Ishikawa (cell line): ENCODE data around the gene TNFRSF9.

ENCODE experiments used
- CEBPB ChIP-seq: IDR thresholded peaks from 2 replicates; pipeline ENCODE4 v1.6.1; 2012
- CREB1 ChIP-seq: IDR thresholded peaks from 2 replicates; pipeline ENCODE4 v1.6.1; 2012; ENCODE audit warnings: low read depth
- EGR1 ChIP-seq: IDR thresholded peaks from 2 replicates; pipeline ENCODE4 v1.6.1; 2012
- EP300 ChIP-seq: IDR thresholded peaks from 2 replicates; pipeline ENCODE4 v1.6.1; 2012; ENCODE audit warnings: borderline replicate concordance
- FOXM1 ChIP-seq: IDR thresholded peaks from 2 replicates; pipeline ENCODE4 v1.6.1; 2012; ENCODE audit warnings: low read depth, borderline replicate concordance
- NFIC ChIP-seq: IDR thresholded peaks from 2 replicates; pipeline ENCODE4 v1.6.1; 2012
- RAD21 ChIP-seq: IDR thresholded peaks from 2 replicates; pipeline ENCODE4 v1.6.1; 2012; ENCODE audit warnings: low read depth
- TAF1 ChIP-seq: IDR thresholded peaks from 2 replicates; pipeline ENCODE4 v1.6.1; 2012; ENCODE audit warnings: low read depth, mild to moderate bottlenecking
- TCF12 ChIP-seq: IDR thresholded peaks from 2 replicates; pipeline ENCODE4 v1.6.1; 2012; ENCODE audit warnings: low read depth
- TEAD4 ChIP-seq: IDR thresholded peaks from 2 replicates; pipeline ENCODE4 v1.6.1; 2012
- YY1 ChIP-seq: IDR thresholded peaks from 2 replicates; pipeline ENCODE4 v1.6.1; 2012; ENCODE audit warnings: low read depth
- ZBTB7A ChIP-seq: IDR thresholded peaks from 2 replicates; pipeline ENCODE4 v1.6.1; 2012; ENCODE audit warnings: low read depth
- TF ChIP-seq, protein P1 (sequence below): IDR thresholded peaks from 2 replicates; pipeline ENCODE4 v1.6.1; 2012
- TF ChIP-seq, protein P2 (sequence below): IDR thresholded peaks from 2 replicates; pipeline ENCODE4 v1.6.1; 2012; ENCODE audit warnings: low read depth, mild to moderate bottlenecking
- TF ChIP-seq, protein P3 (sequence below): IDR thresholded peaks from 2 replicates; pipeline ENCODE4 v1.6.1; 2012

Gene TNFRSF9

DNA sequence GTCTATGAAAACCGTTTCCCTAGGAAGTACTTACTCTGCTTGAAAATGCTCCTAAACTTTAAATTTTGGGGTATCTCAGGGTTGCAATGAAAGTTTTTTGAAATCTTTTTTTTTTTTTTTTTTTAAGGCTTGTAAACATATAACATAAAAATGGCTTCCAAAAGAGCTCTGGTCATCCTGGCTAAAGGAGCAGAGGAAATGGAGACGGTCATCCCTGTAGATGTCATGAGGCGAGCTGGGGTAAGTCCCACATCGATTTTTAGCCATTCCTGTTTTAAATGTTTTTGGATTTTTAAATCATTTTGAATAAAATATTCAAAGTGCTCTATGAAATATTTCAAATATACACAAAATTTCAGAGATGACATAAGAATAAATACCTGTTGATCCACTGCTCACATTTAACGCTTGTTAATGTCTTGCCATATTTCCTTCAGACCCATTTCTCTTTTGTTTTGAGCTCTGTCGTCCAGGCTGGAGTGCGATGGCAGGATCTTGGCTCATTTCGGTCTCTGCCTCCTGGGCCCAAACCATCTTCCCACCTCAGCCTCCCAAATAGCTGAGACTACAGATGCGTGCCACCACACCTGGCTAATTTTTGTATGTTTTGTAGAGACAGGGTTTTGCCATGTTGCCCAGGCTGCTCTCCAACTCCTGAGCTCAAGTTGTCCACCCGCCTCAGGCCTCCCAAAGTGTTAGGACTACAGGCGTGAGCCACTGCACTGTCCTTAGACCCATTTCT, 22.2 kb upstream of the TNFRSF9 start:
- no peak for TF ChIP-seq ZBTB7A
- no peak for TF ChIP-seq TAF1
- TF ChIP-seq, protein P1, sequence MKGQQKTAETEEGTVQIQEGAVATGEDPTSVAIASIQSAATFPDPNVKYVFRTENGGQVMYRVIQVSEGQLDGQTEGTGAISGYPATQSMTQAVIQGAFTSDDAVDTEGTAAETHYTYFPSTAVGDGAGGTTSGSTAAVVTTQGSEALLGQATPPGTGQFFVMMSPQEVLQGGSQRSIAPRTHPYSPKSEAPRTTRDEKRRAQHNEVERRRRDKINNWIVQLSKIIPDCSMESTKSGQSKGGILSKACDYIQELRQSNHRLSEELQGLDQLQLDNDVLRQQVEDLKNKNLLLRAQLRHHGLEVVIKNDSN: no peak
- no peak for TF ChIP-seq YY1
- TF ChIP-seq CREB1: no peak
- TF ChIP-seq NFIC: no peak
- no peak for TF ChIP-seq CEBPB
- TF ChIP-seq TCF12: no peak

DNA sequence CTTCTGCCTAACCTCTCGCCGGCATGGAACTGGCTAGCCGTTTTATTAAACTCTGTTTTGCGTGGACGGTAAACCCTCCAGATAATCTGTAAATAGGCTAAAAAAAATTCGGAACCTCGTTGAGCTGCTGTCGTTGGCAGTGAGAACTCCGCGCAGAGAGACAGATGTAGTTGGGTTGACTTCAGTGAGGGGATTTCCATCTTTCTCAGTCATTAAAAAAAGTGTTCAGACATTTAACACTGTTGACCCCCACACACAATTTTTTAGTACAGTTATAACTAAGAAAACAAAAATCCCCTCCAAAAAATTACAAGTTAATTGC, 21.3 kb upstream of the TNFRSF9 start:
- TF ChIP-seq YY1 (no peak), EP300 (no peak), CREB1 (no peak), TAF1 (no peak), NFIC (no peak), TEAD4 (no peak), FOXM1 (no peak), TCF12 (no peak), ZBTB7A (no peak), CEBPB (no peak), RAD21 (no peak), EGR1 (no peak)
- TF ChIP-seq, protein P1: no peak
- TF ChIP-seq, protein P2, sequence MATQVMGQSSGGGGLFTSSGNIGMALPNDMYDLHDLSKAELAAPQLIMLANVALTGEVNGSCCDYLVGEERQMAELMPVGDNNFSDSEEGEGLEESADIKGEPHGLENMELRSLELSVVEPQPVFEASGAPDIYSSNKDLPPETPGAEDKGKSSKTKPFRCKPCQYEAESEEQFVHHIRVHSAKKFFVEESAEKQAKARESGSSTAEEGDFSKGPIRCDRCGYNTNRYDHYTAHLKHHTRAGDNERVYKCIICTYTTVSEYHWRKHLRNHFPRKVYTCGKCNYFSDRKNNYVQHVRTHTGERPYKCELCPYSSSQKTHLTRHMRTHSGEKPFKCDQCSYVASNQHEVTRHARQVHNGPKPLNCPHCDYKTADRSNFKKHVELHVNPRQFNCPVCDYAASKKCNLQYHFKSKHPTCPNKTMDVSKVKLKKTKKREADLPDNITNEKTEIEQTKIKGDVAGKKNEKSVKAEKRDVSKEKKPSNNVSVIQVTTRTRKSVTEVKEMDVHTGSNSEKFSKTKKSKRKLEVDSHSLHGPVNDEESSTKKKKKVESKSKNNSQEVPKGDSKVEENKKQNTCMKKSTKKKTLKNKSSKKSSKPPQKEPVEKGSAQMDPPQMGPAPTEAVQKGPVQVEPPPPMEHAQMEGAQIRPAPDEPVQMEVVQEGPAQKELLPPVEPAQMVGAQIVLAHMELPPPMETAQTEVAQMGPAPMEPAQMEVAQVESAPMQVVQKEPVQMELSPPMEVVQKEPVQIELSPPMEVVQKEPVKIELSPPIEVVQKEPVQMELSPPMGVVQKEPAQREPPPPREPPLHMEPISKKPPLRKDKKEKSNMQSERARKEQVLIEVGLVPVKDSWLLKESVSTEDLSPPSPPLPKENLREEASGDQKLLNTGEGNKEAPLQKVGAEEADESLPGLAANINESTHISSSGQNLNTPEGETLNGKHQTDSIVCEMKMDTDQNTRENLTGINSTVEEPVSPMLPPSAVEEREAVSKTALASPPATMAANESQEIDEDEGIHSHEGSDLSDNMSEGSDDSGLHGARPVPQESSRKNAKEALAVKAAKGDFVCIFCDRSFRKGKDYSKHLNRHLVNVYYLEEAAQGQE: no peak
- TF ChIP-seq, protein P3, sequence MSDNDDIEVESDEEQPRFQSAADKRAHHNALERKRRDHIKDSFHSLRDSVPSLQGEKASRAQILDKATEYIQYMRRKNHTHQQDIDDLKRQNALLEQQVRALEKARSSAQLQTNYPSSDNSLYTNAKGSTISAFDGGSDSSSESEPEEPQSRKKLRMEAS: no peak

DNA sequence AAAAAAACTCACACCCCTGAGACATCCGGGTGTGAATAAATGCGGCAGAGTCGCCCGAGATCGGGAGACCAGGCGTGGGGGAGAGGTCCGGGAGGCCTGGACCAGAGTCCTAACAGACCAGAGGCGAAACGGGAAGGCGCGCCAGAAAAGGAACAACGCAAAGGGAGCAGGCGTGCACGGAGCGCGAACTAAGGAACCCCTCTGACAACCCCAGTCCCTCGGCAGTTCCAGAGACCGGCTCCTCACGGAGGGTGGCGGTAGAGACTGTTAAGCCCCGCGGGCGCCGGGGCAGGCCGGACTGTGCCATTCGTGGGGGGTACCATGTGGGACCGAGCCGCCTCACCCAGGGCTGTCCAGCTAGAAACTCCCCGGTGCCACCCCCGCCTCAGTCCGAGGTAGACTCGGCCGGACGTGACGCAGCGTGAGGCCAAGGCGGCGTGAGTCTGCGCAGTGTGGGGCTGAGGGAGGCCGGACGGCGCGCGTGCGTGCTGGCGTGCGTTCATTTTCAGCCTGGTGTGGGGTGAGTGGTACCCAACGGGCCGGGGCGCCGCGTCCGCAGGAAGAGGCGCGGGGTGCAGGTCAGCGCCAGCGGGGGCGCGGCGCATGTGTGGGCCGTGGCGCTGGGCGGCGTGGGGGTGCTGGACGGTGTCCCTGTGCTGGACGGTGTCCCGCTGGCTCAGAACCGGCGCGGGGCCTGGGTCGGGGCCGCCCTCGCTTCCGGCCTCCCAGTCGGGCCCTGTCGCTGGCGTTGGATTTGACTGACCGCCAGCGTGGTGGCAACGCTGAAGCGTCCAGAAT, 20.8 kb upstream of the TNFRSF9 start, which contains the start of gene PARK7:
Gene PARK7, plus strand, starts transcription at position 496 of the 798 bp plus-strand sequence. CDS start 1,075 bp downstream, outside the sequence.
- peak; percentile 82 for TF ChIP-seq CREB1
- peak; percentile 19; the same call in 1 of the 2 replicates for TF ChIP-seq EGR1
- TF ChIP-seq TAF1: peak; percentile 96
- TF ChIP-seq, protein P3: peak; percentile 90
- TF ChIP-seq TEAD4: no peak
- TF ChIP-seq ZBTB7A: peak; percentile 44; the same call in 1 of the 2 replicates
- TF ChIP-seq, protein P1: no peak
- TF ChIP-seq, protein P2: no peak
- TF ChIP-seq YY1: peak; percentile 20; the same call in 1 of the 2 replicates
- TF ChIP-seq FOXM1: no peak
- no peak for TF ChIP-seq CEBPB
- TF ChIP-seq EP300: peak; percentile 76
- TF ChIP-seq NFIC: 0 out of 2 replicates have a peak, but pooled peaks have one; percentile 13
- TF ChIP-seq TCF12: peak; percentile 60; the same call in 1 of the 2 replicates
- TF ChIP-seq RAD21: no peak

DNA sequence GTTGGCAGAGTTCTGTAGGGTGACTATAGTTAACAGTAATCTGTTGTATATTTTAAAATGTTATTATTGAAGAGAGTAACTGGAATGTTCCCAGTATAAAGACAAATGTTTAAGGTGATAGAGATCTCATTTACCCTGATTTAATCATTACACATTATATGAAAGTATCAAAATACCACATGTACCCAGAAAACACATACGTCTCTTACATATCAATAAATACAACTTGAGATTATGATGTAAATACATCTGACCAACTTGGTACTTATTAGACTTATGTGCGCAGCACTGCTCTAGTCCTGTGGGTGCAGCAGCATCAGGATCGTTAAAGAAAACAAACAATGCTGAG, 20.2 kb upstream of the TNFRSF9 start:
- TF ChIP-seq, protein P1: no peak
- TF ChIP-seq, protein P2: no peak
- no peak for TF ChIP-seq YY1
- TF ChIP-seq TAF1: no peak
- no peak for TF ChIP-seq EP300
- no peak for TF ChIP-seq EGR1
- TF ChIP-seq, protein P3: no peak
- no peak for TF ChIP-seq TCF12
